WTC11 (cell line): ENCODE measurements around the gene PRRC2B.

Source experiments
- ETV6 ChIP-seq: sonication (generic); formaldehyde crosslinking; IDR thresholded peaks from 2 replicates; pipeline ENCODE4 v1.8.1; 2022; ENCODE audit warnings: mild to moderate bottlenecking, missing genetic modification reagents
- FOXJ3 ChIP-seq: sonication (generic); formaldehyde crosslinking; IDR thresholded peaks from 2 replicates; pipeline ENCODE4 v1.9.0; 2021; ENCODE audit warnings: missing genetic modification reagents, mild to moderate bottlenecking, borderline replicate concordance
- FOXK1 ChIP-seq: sonication (generic); formaldehyde crosslinking; IDR thresholded peaks from 2 replicates; pipeline ENCODE4 v1.8.0; 2022; ENCODE audit warnings: mild to moderate bottlenecking, moderate library complexity, missing genetic modification reagents
- FOXP1 ChIP-seq: sonication (generic); formaldehyde crosslinking; IDR thresholded peaks from 2 replicates; pipeline ENCODE4 v1.8.0; 2022; ENCODE audit warnings: missing genetic modification reagents, mild to moderate bottlenecking, moderate library complexity, borderline replicate concordance
- JUN ChIP-seq: sonication (generic); formaldehyde crosslinking; IDR thresholded peaks from 2 replicates; pipeline ENCODE4 v1.8.0; 2023; ENCODE audit warnings: mild to moderate bottlenecking, missing genetic modification reagents
- ZNF396 ChIP-seq: fragments of 250-450 bp; sonication (Bioruptor Pico); IDR thresholded peaks from 2 replicates; pipeline ENCODE4 v1.8.0; 2021; ENCODE audit warnings: mild to moderate bottlenecking, moderate library complexity, borderline replicate concordance
- TF ChIP-seq, protein P1 (sequence below): fragments of 200-600 bp; IDR thresholded peaks from 2 replicates; pipeline ENCODE4 v1.8.0; 2022; ENCODE audit warnings: antibody characterized with exemption
- TF ChIP-seq, protein P2 (sequence below): sonication (generic); formaldehyde crosslinking; IDR thresholded peaks from 2 replicates; pipeline ENCODE4 v1.8.1; 2023; ENCODE audit warnings: mild to moderate bottlenecking, missing genetic modification reagents

DNA sequence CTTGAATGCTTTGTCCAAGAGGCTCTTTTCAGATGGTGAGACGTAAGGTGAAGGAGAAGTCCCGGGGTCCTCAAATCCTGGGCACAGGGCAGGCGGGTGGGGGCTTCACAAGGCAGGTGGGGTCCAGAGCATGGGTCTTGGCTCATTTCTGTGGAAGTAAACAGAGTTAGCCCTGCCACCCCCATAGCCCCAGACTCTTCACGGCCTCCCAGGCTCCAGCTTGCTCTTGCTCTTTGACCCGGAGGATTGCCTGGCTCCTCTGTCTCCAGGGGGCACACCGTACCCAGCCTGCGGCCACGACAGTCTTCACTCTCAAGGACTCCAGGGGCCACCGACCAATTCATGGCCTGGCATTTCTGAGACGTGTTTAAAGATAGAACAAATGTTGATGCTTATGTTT is 80.0 kb downstream of the PRRC2B start:
- TF ChIP-seq, protein P1, sequence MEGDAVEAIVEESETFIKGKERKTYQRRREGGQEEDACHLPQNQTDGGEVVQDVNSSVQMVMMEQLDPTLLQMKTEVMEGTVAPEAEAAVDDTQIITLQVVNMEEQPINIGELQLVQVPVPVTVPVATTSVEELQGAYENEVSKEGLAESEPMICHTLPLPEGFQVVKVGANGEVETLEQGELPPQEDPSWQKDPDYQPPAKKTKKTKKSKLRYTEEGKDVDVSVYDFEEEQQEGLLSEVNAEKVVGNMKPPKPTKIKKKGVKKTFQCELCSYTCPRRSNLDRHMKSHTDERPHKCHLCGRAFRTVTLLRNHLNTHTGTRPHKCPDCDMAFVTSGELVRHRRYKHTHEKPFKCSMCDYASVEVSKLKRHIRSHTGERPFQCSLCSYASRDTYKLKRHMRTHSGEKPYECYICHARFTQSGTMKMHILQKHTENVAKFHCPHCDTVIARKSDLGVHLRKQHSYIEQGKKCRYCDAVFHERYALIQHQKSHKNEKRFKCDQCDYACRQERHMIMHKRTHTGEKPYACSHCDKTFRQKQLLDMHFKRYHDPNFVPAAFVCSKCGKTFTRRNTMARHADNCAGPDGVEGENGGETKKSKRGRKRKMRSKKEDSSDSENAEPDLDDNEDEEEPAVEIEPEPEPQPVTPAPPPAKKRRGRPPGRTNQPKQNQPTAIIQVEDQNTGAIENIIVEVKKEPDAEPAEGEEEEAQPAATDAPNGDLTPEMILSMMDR, result no peak
- TF ChIP-seq FOXK1 (CRISPR knock-in tag) (no peak), FOXJ3 (no peak), ZNF396 (CRISPR knock-in tag) (no peak), ETV6 (CRISPR knock-in tag) (no peak), JUN (no peak), FOXP1 (CRISPR knock-in tag) (no peak)
- TF ChIP-seq, protein P2, sequence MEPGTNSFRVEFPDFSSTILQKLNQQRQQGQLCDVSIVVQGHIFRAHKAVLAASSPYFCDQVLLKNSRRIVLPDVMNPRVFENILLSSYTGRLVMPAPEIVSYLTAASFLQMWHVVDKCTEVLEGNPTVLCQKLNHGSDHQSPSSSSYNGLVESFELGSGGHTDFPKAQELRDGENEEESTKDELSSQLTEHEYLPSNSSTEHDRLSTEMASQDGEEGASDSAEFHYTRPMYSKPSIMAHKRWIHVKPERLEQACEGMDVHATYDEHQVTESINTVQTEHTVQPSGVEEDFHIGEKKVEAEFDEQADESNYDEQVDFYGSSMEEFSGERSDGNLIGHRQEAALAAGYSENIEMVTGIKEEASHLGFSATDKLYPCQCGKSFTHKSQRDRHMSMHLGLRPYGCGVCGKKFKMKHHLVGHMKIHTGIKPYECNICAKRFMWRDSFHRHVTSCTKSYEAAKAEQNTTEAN, result no peak
